ENCODE measurements around the gene RNF5.
"Not testable (repeated sequence)": the region's sequence is repeated elsewhere in the genome, so short reads cannot be mapped to it uniquely, and the experiment has no call there.

The RNF5 gene

DNA sequence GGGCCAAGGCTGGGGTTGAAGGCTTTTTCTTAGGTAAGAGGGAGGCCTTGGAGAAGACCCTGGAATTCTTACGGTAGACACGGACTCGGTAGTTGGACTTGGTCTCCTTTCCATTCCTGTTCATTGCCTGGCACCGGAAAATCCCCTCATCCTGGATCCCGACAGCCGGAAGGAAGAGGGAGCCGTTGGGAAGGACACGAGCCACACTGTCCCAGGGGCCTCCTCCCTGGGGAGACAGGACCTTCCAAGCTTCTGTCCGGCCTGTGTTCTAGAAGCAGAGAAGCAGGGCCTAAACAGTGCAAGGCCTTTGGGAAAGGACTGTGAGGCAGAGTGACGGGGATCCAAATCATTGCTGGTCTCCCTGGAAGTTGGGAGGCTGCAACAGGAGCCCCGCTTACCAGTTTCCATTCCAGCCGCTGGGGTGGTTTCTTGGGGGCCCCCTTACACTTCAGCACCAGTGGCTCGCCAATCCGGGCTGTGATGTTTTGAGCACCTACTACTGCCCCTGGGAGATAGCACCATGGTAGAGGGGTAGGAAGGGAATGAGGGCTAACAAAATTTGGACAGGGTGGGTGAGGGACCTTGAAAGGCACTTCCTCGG, 5.4 kb downstream of the RNF5 start:
- Histone ChIP-seq H3K4me1 (ENCODE audit: insufficient read depth, low read length) (peaks cover 19% of the 10 kb centered on the region), H3K4me3 (ENCODE audit: low read length) (no peak overlapping the region), H3K9me3 (ENCODE audit: low read length) (no peaks in the 10 kb centered on the region), H3K27me3 (ENCODE audit: insufficient read depth, low read length) (no peaks in the 10 kb centered on the region), H3K36me3 (ENCODE audit: insufficient read depth, low read length) (peaks cover 43% of the 10 kb centered on the region), H2AFZ (ENCODE audit: low read depth, low read length) (no peak overlapping the region)

DNA sequence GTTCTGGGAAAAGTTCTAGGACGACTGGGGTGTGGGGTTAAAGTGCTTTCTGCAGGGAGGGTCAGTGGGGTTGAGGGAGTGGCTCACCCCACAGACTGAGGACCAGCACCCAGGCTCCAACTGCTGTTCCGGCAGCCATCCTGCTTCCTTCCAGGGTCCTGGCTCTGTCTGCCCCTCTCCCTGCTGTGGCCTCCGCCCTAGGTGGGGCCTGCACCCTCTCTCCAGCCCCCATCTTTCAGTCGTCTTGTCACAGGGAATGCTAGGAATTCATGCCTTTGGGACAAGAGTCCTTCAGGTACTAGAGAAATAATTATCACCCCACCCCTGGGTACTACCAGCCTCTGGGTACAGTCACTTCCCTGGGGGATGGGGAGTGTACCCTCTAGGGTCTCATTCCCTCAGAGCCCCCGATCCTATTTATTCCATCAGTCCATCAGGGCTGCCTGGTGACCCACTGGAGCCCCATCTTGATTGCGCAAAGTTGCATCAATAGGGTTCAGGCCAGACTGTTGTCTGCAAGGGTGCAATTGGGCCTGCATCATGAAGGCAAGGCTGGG, 6.0 kb downstream of the RNF5 start, which contains the start of gene AGER:
AGER (minus strand) TSS at position 170 of the 557 bp plus-strand sequence; CDS start at position 139, 31 bp downstream.
- H3K27me3 ChIP-seq (ENCODE audit: insufficient read depth, low read length): no peaks in the 10 kb centered on the region
- no peak within 1 kb of the TSS for H2AFZ ChIP-seq (ENCODE audit: low read depth, low read length)
- peaks cover 19% of the 10 kb centered on the region for H3K4me1 ChIP-seq (ENCODE audit: insufficient read depth, low read length)
- no peak within 1 kb of the TSS for H3K4me3 ChIP-seq (ENCODE audit: low read length)
- peaks cover 43% of the 10 kb centered on the region for H3K36me3 ChIP-seq (ENCODE audit: insufficient read depth, low read length)
- H3K9me3 ChIP-seq (ENCODE audit: low read length): no peaks in the 10 kb centered on the region

DNA sequence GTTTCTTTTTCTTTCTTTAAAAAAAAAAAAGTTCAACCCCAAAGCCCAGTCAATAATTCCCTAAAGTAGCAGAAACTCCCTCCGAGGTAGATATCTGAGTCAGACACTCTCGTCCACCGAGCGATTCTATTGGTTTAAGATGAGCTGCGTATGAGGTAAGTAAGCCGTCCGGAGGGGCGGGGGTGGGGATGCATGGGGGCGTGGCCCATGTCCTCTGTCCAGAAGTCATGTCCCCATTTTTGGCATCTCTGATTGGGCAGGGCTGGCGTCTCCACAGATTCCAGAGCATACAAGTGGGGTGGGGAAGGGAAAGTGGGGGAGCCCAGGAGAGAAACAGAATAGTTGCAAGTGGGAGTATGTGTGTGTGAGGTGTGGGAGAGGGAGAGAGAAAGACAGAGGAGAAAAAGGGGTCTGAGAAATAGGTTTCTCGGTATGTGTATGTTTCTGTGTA, 7.5 kb downstream of the RNF5 start:
- not testable (repeated sequence) for H3K27me3 ChIP-seq (ENCODE audit: insufficient read depth, low read length); H3K9me3 ChIP-seq (ENCODE audit: low read length); H3K4me3 ChIP-seq (ENCODE audit: low read length); H2AFZ ChIP-seq (ENCODE audit: low read depth, low read length)
- H3K36me3 ChIP-seq (ENCODE audit: insufficient read depth, low read length): peaks cover 37% of the 10 kb centered on the region
- peaks cover 15% of the 10 kb centered on the region for H3K4me1 ChIP-seq (ENCODE audit: insufficient read depth, low read length)

DNA sequence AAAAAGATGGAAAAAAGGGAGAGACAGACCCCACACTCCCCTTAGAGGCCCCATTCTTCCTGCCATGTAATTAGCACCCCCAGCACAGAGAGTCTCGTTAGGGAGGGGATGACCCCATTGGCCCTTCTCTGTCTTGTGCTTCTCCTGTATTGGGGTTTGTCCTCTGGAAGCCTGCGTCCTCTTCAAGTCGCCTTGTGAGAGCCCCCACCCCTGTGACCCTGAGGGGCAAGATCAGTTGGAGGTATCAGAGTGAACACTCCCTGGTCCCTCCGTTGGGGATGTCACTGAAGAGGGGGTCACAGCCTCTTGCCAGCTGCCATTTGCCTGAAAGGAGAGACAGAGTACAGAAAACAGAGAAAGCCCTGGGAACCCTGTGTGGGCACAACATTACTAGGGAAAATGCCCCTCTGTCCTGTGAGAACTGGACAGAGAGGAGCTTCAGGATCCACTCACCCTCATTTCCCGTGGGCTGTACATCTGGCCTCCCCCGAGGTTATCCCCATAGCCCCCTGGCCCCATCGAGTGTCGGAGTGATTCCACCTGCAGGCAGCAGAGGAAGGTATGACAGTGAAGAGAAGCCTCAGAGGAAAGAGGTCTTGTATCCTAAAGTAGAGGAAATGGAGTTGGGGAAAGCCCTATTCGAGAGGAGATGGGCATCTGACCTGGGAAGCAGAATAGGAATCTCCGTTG, 8.1 kb downstream of the RNF5 start:
- Histone ChIP-seq H3K36me3 (ENCODE audit: insufficient read depth, low read length) (peaks cover 32% of the 10 kb centered on the region), H3K4me1 (ENCODE audit: insufficient read depth, low read length) (peaks cover 21% of the 10 kb centered on the region)
- not testable (repeated sequence) for H3K9me3 ChIP-seq (ENCODE audit: low read length); H3K4me3 ChIP-seq (ENCODE audit: low read length); H2AFZ ChIP-seq (ENCODE audit: low read depth, low read length); H3K27me3 ChIP-seq (ENCODE audit: insufficient read depth, low read length)

DNA sequence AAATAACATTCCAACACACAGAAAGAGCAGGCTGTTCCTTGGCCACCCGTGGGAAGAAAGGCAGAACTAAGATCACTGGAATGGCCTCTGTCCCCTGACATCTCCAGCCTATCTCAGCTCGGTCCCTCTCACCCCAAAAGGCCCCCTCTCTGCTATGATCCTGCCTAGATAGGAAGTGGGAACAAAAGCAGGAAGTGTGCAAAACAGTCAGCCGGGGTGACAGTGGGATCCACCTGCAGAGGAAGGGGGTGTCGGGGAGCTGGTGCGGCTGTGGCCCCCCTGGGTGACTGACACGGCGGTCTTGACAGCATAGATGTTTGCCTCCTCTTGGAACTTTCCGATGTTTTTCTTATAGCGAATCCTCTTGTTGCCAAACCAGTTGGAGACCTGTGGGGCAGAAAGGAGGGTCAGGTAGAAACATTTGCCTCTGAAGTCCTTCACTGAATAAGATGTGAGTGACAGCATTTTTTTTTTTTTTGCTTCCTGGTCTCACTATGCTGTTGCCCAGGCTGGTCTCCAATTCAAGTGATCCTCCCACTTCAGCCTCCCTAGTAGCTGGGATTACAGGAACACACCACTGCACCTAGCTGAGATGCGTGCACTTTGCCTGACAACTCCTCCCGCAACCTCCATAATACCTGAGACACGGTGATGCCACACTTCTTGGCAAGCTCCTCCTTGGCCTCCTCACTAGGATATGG, 9.0 kb downstream of the RNF5 start:
- Histone ChIP-seq H2AFZ (ENCODE audit: low read depth, low read length) (no peak overlapping the region), H3K4me1 (ENCODE audit: insufficient read depth, low read length) (peaks cover 22% of the 10 kb centered on the region), H3K36me3 (ENCODE audit: insufficient read depth, low read length) (peaks cover 27% of the 10 kb centered on the region), H3K4me3 (ENCODE audit: low read length) (no peak overlapping the region), H3K9me3 (ENCODE audit: low read length) (no peaks in the 10 kb centered on the region), H3K27me3 (ENCODE audit: insufficient read depth, low read length) (no peaks in the 10 kb centered on the region)

DNA sequence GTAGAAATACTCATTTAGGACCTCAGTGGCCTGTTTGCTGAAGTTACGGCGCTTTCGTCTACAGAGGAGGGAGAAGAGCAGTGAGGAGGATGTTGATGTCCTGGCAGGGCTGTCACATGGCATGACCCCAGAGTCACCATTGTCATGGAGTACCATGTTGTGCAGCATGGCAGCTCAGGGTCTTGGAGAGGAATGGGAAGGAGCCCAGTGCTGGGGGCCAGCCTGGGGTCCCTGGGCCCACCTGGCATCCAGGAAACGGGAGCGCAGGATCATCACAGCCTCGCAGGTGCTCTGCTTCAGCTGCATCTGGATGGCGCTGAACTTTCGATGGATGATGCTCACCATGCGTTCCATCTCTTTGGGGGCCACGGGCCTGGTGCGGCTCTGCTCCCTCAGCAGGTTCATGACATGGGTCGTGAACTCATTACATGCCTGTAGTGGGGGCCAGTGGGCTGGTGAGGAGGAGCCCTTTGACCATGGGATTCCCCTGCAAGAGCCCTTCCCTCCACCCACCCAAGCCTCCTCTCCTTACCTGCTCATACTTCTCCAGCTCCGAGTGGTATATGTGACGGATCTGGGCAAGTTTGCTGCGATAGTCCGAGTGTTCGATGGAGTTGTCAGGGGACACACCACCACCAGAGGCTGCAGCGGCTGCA, 9.6 kb downstream of the RNF5 start:
- Histone ChIP-seq H3K36me3 (ENCODE audit: insufficient read depth, low read length) (peaks cover 20% of the 10 kb centered on the region), H3K4me1 (ENCODE audit: insufficient read depth, low read length) (peaks cover 22% of the 10 kb centered on the region)
- H3K9me3 ChIP-seq (ENCODE audit: low read length); H3K27me3 ChIP-seq (ENCODE audit: insufficient read depth, low read length); H2AFZ ChIP-seq (ENCODE audit: low read depth, low read length); H3K4me3 ChIP-seq (ENCODE audit: low read length): not testable (repeated sequence)

DNA sequence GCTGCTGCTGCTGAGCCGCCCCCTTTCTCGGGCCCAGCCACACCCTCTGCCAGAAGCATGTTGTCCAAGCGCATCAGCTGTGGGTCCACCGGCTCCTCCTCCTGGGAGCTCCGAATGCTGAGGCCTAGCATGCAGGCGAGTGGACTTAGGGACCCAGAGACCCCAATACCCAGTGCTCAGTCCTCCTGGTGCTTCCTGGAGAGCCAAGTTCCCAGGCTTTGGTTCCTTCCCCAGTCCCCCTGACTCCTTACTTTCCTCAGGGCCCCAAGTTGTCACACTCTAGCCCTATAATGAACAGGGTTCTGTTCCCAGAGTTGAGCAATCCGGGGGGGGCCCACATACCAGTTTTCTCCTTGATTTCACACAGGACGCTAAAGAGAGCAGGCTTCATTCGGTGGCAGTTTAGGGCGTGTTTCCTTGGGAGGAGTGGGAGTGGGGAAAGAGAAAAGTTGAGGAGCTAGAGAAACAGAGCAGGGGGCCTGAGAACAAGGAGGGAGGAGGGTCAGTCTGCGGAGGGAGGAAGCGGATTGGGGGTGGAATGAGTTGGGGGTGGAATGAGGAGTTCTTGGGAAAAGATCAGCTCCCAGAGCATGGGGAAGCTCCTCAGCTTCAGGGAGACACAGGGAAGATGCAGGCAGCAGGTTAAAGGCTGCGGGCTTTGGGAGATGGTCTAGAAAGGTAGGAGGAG, 10.3 kb downstream of the RNF5 start:
- H3K27me3 ChIP-seq (ENCODE audit: insufficient read depth, low read length): no peaks in the 10 kb centered on the region

DNA sequence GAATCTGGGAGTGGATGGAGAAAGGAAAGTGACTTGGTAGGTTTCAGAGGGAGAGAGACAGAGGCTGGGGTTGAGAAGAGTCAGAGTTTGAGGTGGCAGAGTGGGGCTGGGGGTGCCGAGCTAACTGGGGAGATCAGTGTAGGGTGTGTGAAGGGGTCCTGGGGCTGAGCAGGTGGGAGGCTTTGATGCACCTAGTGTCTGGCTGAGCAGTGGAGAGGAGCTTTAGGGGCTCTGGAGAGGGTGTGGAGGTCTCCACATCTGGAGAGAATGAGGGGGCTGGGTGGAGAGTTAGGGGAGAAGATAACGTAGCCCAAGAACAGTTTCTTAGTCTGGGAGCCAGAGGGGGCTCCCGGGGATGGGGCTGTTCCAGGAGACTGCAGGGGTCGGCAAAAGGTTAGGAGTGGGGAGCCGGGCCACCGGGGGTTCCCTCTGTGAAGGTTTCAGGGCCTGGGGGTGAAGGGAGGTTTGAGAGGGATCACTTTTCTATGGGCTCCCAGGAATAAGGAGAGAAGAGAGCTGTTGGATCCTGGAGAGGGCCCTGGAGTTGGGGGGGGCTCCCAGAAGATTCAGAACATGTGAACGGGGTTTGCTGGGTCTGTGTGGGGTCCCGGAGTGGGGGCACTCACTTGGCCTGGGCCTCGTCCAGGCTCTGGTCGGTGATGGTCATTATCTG, 11.0 kb downstream of the RNF5 start:
- no peaks in the 10 kb centered on the region for H3K9me3 ChIP-seq (ENCODE audit: low read length)
- H3K27me3 ChIP-seq (ENCODE audit: insufficient read depth, low read length): no peaks in the 10 kb centered on the region
- H3K36me3 ChIP-seq (ENCODE audit: insufficient read depth, low read length): peaks cover 16% of the 10 kb centered on the region
- H3K4me3 ChIP-seq (ENCODE audit: low read length): peak overlapping the region; percentile 76
- H2AFZ ChIP-seq (ENCODE audit: low read depth, low read length): no peak overlapping the region
- H3K4me1 ChIP-seq (ENCODE audit: insufficient read depth, low read length): peaks cover 23% of the 10 kb centered on the region

More for the DNA sequence above, 10.3 kb downstream of the RNF5 start:
- no peaks in the 10 kb centered on the region for H3K9me3 ChIP-seq (ENCODE audit: low read length)
- peak overlapping the region; percentile 76 for H3K4me3 ChIP-seq (ENCODE audit: low read length)
- H3K36me3 ChIP-seq (ENCODE audit: insufficient read depth, low read length): peaks cover 16% of the 10 kb centered on the region
- H2AFZ ChIP-seq (ENCODE audit: low read depth, low read length): no peak overlapping the region
- H3K4me1 ChIP-seq (ENCODE audit: insufficient read depth, low read length): peaks cover 22% of the 10 kb centered on the region

DNA sequence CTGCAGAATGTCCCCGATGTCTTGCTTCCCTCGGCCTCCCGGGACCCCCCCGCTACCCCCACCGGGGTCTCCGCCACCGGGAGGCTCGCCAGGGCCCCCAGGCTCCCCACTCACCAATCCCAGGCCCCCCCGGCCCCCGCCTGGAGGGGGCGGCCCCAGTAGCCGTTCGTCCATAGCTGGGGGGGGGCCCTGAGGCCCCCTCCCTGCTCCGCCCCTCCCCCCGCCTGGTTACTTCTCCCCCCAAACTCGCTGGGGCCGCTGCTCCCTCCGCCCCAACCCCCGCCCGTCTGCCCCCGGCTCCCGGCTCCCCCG, 11.5 kb downstream of the RNF5 start:
- peaks cover 16% of the 10 kb centered on the region for H3K36me3 ChIP-seq (ENCODE audit: insufficient read depth, low read length)
- H3K4me3 ChIP-seq (ENCODE audit: low read length): peak overlapping the region; percentile 76
- H3K9me3 ChIP-seq (ENCODE audit: low read length): no peaks in the 10 kb centered on the region
- H3K4me1 ChIP-seq (ENCODE audit: insufficient read depth, low read length): peaks cover 28% of the 10 kb centered on the region
- no peaks in the 10 kb centered on the region for H3K27me3 ChIP-seq (ENCODE audit: insufficient read depth, low read length)
- no peak overlapping the region for H2AFZ ChIP-seq (ENCODE audit: low read depth, low read length)

DNA sequence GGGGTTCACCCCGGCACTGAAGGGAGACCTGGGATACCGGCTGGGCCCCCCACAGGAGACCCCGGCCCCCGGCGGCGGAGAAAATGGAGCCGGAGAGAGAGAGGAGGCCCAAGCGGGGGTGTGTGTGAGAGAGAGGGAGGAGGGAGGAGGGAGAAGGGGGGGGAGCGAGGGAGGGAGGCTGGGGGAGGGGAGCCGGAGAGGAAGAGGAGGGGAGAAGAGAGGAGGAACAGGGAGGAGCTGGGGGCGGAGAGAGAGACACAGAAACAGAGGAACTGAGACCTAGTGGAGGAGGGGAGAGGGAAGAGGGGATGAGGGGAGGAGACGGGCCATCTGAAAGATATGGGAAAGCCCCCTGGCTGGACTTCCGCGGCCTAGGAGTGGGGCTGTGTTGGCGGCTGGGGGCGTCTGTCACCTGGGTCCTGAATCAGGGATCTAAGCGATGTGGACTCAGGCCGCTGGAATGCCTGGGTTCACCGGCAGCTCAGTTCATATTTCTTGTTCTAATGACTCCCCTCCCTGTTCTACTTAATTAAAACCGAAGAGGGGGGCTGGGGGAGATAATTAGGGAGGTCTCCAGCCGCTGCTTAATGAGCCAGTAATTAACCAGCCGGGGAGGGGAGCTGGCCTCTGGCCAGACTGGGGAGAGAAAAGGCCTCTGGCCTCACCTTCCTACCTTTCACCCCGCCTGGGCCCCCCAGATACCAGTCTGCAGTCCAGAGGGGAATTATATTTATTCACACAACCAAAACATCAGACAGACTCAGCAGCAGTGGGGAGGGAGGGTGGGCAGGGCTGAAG, 12.0 kb downstream of the RNF5 start, which contains the start of gene PBX2:
PBX2 (minus strand) TSS at position 149 of the 798 bp plus-strand sequence. CDS start 287 bp downstream, outside the sequence.
- H3K36me3 ChIP-seq (ENCODE audit: insufficient read depth, low read length): peaks cover 16% of the 10 kb centered on the region
- no peaks in the 10 kb centered on the region for H3K9me3 ChIP-seq (ENCODE audit: low read length)
- peaks cover 33% of the 10 kb centered on the region for H3K4me1 ChIP-seq (ENCODE audit: insufficient read depth, low read length)
- no peaks in the 10 kb centered on the region for H3K27me3 ChIP-seq (ENCODE audit: insufficient read depth, low read length)
- H3K4me3 ChIP-seq (ENCODE audit: low read length): peak within 1 kb of the TSS; percentile 76
- H2AFZ ChIP-seq (ENCODE audit: low read depth, low read length): no peak within 1 kb of the TSS

DNA sequence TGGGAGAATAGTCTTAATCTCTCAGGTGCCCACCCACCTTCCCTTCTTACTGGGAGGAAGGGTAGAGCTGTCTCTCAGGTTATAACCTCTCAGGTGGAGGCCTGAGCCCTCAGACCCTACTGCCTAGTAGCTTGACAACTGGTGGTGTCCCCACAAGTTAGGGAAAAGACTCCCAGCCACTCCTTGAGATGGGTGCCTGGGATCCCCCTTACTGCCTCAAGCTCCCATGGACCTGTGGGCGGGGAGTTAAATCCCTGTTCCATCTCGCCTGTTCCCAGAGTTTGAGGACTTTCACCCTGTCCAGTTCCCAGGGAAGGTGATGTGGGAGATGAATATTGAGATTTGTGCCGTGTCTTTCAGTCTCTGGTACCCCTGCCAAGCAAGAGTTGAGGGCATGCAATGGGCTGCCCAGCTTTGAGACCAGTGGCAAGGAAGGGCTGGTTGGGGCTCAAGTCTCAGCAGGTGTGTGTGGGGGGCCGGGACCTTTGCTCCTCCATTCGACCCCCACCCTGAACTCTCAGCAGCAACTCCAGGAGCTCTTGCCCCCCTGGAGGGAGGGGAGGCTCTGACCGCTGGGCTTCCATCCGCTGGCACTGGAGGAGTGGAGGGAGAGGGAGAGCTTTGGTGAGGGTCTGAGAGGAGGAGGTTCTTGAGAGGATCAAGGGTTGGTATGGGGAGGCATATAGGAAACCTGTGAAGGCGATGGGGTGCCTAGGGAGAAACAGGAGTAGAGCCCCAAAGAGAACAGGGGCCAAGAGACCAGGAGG, 12.9 kb downstream of the RNF5 start:
- no peaks in the 10 kb centered on the region for H3K27me3 ChIP-seq (ENCODE audit: insufficient read depth, low read length)
- no peaks in the 10 kb centered on the region for H3K9me3 ChIP-seq (ENCODE audit: low read length)
- no peak overlapping the region for H2AFZ ChIP-seq (ENCODE audit: low read depth, low read length)
- H3K36me3 ChIP-seq (ENCODE audit: insufficient read depth, low read length): peaks cover 16% of the 10 kb centered on the region
- peaks cover 35% of the 10 kb centered on the region for H3K4me1 ChIP-seq (ENCODE audit: insufficient read depth, low read length)
- peak overlapping the region; percentile 76 for H3K4me3 ChIP-seq (ENCODE audit: low read length)
